CD4-positive, alpha-beta T cell treated with Interleukin-10 for 1 hour (primary cell): ENCODE measurements around the gene SSPN.

Experiments used
- DNase-seq: peaks from one replicate; pipeline ENCODE4 v3.0.0-alpha.2; 2020

Gene SSPN

GRCh38 chr12:26268841-26269561 lies 73.6 kb downstream of the SSPN start:
- DNase-seq = no peak

DNA sequence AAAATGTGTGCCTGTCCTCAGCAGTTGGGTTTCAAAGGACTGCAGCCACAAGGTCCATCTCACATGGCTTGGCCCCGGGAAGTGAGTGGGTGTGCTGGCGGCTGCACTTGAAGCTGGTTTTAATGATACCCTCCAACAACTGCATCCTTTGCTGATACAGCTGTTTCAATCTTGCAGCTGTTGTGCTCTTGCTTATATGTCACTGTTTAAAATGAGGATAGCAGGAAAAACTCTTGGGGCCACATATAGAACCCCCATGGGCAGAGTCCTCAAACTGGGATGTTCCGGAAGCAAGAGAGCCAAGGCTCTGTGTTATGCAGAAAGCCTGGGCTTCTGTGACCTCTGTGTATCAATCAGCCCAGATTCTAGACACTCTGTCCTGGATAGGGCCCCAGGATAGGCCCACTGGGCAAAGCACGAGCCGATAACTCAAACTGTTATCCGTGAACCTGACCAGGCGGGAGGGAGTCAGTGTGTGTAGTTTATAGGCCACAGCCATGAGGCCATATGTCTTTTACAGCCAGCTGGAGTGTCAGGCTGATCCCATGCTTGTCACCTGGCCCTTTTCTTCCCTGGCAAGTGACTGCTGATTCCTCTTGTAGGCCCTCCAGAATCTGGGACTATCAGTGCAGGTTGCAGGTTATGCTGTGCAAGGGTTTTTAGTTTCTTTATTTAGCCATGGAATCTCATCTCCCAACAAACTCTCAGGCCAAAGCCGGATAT lies 74.3 kb downstream of the SSPN start:
- no peak for DNase-seq

GRCh38 chr12:26271024-26271423 lies 75.7 kb downstream of the SSPN start:
- DNase-seq = no peak

DNA sequence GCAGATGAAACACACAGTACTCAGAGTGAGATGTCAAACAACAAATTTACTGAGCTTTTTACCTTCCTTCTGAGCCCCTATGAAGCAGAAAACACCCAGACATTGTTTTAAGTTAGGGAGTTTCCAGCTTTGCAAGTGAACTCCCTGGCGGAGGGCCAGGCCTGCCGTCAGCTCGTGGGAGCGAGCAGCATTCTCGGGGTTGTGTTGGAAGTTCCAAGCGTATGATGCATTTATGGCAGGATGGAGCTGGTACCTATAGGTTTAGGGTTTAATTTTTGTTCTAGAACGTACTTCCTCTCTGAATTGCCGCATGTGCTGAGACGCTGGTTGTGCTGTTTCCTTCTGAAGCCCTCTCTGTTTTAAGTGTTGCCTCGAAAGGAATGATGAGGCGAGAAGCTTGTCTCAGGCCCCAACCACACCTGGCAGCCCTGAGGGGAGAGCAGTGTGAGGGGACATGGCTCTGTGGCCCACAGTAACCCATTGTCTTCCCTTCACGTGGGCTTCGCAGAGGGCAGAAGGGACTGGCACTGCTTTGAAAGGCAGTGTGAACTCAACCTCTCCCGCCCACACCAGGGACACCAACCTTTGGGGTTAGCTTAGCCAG lies 76.6 kb downstream of the SSPN start:
- DNase-seq = no peak

GRCh38 chr12:26272851-26273250 lies 77.5 kb downstream of the SSPN start:
- no peak for DNase-seq

DNA sequence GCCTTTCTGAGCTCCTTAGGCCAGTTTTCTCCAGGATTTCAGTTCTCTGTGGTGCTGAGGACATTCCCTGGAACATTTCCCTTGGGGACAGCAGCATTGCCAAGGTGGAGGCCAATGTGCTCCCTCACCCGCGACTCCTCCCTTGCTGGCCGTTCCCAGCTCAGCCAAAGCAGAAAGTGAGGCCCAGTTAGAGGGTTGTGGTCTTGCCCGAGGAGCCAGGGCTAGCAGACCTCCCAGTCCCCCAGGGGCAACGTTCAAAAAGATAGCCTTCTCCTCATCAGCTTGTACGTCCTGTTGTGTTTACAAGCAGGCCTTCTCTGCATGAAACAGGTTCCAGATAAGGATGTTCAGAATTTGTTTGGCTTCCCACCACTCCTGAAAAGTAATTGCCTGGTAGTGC lies 78.4 kb downstream of the SSPN start:
- no peak for DNase-seq

DNA sequence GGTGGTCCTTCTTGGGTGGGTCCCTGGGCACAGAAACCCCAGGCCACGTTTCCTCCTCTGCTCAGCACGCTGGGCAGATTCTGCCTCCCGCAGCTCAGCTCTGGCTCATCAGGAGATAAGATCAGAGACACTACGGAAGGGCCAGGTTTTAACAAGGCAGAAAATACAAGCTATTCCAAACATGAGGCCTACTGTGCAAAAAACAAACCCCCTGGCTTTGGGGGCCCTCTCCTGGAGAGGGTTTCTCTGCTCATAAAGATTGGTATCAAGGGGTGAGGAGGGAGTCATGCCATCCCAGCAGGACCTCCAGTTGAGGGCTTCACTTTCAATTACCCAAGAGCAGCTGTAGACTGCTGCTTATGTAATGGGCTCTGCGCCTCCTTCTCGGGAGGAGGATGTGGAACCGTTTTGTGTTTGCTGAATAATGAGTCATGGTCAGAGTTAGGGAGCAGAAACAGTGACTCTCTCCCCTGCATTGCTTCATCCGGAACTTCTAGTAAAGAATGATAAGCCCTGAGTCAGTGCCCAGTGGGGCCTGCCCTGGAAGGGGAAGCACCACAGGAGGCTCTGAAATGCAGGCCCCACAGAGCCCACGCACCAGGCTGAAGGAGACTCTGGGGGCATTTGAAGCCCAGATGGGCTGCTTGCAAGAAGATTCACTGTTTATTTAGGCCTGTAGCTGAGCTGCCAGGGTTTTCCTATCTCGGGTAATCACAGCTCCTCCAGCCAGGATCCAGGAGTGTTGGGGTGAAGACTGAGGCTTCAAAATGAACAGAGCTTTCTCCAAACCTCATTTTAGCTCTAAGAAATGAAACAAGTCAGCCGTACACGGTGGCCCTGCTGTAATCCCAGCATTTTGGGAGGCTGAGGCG lies 79.3 kb downstream of the SSPN start:
- DNase-seq = peak; percentile 29

- no peak for DNase-seq
These were observed 80.1 kb downstream of the SSPN start for GRCh38 chr12:26275313-26276131.

GRCh38 chr12:26276709-26277108 lies 81.3 kb downstream of the SSPN start:
- no peak for DNase-seq

GRCh38 chr12:26277506-26278246 lies 82.3 kb downstream of the SSPN start:
- DNase-seq = no peak

DNA sequence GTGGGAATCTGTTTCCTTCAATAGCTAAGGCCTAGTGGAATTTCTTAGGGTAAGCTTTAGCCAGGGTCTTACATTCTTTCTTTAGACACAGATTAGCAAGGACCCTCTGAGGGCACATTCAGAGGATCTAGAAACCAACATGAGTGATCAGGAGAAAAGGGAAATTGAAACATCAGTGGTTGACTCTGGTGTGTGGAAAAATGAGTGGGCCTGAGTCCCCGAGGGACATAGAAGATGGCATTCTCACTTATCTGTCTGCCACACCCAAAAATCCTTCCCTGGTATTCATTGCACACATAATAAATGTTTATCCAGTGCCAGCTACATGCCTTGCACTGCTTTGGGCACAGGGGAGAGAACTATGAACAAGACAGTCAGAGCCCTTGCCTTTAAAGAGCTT lies 82.9 kb downstream of the SSPN start:
- DNase-seq = no peak

DNA sequence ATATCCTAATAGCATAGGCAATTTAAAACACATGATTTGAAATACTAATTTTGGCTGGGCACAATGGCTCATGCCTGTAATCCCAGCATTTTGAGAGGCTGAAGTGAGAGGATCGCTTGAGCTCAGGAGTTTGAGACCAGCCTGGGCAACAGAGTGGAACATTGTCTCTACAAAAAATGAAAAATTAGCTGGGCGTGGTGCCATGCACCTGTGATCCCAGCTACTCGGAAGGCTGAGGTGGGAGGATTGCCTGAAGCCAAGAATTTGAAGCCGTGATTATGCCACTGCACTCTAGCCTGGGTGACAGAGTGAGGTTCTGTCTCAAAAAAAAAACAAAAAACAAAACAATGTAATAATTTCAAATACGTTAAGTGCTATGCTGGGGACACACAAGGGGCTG lies 83.3 kb downstream of the SSPN start:
- DNase-seq = no peak

GRCh38 chr12:26279091-26279490 lies 83.7 kb downstream of the SSPN start:
- DNase-seq = no peak

- no peak for DNase-seq
These were observed 84.5 kb downstream of the SSPN start for GRCh38 chr12:26279908-26280307.

GRCh38 chr12:26280869-26281268 lies 85.5 kb downstream of the SSPN start:
- no peak for DNase-seq

DNA sequence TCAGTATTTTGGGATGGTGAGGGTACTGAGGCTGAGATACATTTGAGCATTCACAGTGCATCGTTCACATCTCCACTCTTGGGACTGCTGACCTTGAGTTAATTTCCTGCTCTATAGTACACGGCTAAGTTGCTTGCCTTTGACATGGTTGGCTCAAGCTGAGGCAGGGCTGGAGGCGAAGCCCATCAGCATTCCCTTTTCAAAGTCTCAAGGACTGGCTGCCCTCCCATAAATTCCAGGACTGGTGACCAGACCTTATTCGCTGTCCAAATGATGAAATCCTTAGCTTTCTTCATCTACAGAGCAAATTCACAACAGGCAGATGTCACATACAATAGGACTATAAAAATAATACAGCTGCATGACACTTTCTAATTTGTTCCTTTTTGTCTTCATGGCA lies 85.9 kb downstream of the SSPN start:
- DNase-seq = no peak

DNA sequence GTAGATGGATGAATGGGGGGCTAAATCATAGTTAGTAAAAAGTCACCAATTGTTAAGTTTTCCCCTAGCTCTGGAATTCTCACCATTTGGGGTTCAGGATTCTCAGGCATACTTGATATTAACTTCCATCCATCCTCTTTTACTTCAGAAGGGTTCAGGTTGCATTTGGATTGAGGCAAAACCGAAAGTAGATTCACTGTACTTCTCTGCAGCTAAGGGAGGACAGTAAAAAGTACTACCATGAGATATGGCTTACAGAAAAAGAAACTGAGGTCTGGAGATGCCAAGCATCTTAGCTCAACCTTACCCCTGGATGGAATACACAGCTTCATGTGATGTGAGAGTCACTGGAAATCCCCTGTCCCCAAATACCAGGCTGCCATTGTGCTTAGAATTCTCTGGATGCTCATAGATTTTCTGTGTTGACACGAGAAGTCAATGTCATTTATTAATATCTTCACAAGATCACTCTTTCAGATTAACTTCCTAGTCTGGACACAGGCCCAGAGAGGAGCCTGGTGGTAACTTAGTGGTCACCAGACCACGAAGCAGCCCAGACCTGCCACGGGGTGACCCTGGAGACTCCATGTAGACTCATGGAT lies 87.1 kb downstream of the SSPN start:
- DNase-seq = no peak

DNA sequence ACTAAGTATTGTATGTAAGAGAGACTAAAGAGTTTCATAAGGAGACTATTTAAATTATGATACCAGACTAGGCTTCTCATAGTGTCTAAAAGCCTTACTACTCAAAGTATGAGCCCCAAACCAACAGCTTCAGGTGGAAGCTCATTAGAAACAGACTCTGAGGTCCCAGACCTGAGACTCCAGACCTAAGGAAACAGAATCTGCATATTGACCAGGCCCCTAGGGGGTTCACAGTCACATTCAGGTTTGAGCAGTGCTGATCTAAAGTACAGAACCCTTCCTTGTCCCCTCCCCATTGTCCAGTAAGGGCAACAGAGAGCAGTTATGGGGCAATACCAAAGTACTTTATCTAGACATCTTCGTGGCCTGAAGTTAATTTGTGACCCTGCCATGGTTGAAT lies 87.7 kb downstream of the SSPN start:
- no peak for DNase-seq

- no peak for DNase-seq
These were observed 88.2 kb downstream of the SSPN start for GRCh38 chr12:26283617-26284016.

DNA sequence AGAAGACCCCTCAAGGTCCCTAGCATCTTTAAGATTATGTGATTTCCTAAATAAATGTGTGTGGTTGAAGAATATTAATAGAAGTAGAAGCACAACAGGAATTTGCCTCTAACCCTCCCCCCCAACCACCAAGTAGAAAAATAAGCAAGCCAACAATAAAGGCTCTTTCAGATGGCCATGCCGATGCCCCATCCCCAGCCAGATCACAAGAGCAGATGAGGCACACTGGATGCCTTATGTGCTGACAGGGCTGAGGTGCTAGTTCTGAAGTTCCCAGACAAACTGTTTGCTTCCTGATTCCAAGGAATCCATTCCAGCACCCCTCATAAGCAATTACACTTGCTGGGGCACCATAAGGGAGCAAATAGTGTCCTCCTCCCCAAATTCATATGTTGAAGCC lies 90.0 kb downstream of the SSPN start:
- no peak for DNase-seq

DNA sequence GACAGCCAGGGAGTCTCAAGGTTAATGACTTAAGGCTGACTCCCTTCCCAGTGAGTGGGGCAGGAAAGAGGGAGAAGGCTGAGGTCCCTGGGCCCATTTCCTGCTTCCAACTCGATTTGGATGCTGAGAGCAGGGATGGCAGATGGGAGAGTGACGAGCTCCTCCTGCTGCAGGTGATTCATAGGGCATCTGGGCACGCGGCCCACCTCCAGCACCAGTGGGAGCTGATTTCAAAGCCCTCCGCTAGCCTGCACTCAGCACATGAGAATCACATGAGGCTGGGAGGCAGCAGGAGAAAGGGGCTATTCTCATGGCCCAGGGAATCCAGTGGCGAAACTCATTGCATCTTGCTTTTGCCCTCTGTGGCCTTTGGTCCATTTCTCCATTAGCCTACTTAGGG lies 90.8 kb downstream of the SSPN start:
- DNase-seq = no peak
